Measurements from ENCODE around the gene PDE7B.

The PDE7B gene

DNA sequence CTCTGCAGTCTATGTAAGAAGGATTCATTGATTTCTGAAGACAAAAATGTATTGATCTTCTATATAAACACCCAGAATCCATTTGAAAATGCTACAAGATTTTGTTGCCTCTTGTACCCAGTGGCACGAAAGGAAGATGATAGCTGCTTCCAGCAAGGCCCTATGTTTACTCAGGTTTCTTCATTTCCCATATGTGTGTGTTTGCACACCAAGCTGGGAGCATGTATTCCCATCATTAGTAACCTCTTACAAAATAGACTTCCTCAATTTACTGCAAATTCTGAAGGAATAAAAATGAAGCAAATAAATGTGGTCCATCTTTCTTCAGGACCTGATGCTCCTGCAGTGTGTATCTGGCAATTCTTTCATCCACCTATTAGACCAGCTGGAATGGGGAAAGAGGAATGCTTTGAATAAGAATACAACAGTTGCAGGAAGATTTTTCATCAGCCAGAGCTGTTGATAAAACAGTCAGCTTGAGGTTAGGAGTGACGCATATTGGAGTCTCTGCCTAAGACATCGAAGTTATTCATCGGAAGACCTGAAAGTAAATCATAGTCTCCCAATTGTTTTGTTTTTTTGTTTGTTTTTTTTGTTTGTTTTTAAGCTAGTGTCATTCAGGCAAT, 132.3 kb downstream of the PDE7B start:
- no peak for DNase-seq (ENCODE audit: low read depth in 2 of 2)

- no peak for DNase-seq (ENCODE audit: low read depth in 2 of 2)
These were observed 134.0 kb downstream of the PDE7B start for GRCh38 chr6:135985471-135985870.

- DNase-seq (ENCODE audit: low read depth in 2 of 2) = no peak
These were observed 135.7 kb downstream of the PDE7B start for GRCh38 chr6:135987226-135987625.

GRCh38 chr6:135990439-135990838, 138.9 kb downstream of the PDE7B start:
- DNase-seq (ENCODE audit: low read depth in 2 of 2) = no peak

DNA sequence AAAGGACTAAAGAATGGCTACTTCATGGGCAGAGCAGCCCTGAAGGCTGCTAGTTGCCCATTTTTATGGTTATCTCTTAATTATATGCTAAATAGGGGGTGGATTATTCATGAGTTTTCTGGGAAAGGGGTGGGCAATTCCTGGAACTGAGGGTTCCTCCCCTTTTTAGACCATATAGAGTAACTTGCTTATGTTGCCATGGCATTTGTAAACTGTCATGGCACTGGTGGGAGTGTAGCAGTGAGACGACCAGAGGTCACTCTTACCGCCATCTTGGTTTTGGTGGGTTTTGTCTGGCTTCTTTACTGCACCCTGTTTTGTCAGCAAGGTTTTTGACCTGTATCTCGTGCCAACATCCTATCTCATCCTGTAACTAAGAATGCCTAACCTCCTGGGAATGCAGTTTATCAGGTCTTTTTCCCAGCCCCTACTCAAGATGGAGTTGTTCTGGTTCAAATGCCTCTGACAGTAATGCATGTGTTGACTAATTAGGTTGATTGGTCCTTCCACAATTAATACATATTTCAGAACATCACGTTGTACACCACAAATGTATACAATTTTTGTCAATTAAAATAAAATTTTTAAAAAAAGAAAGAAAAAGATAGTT, 139.5 kb downstream of the PDE7B start:
- DNase-seq (ENCODE audit: low read depth in 2 of 2) = no peak

- no peak for DNase-seq (ENCODE audit: low read depth in 2 of 2)
These were observed 141.2 kb downstream of the PDE7B start for GRCh38 chr6:135992739-135993138.

DNA sequence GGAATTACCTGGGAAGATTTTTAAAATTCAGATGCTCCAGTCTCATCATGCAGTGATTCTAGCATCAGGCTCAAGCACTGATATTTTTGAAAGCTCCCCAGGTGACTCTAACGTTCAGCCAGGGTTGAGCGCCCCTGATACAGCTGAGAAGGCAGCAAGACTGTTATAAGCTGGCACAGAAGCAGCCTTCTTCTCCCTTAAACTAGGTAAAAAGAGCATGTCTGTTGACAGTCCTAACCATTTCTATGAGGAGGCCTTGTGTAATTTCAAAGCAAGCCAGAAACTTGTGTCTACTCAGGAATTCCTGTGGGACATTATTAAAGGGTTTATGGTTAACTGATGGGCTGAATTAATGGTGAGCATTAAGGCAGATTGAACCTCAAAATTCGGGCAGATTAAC, 141.9 kb downstream of the PDE7B start:
- DNase-seq (ENCODE audit: low read depth in 2 of 2) = no peak

- DNase-seq (ENCODE audit: low read depth in 2 of 2) = peak in 1 of 2 experiments; percentile 57
These were observed 143.5 kb downstream of the PDE7B start for GRCh38 chr6:135994857-135995544.

DNA sequence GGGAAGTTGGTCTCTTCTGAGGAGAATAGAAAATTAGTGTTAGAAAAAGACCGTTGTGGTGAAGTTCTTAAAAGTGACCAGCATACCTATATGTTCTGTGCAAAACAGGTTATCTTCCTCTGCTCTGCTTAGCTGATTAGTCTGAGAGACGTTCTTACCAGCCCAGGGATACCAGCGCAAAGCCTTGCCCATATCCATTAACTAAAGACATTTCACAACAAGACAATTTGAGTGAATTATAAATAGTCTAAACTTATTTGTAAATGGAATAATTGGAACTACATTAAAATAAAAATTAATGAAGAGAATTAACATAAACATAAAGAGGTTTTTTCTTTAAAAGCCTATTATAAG, 144.0 kb downstream of the PDE7B start:
- DNase-seq (ENCODE audit: low read depth in 2 of 2) = no peak

GRCh38 chr6:135996668-135997067, 145.2 kb downstream of the PDE7B start:
- no peak for DNase-seq (ENCODE audit: low read depth in 2 of 2)

- DNase-seq (ENCODE audit: low read depth in 2 of 2) = no peak
These were observed 147.9 kb downstream of the PDE7B start for GRCh38 chr6:135999393-135999792.

- no peak for DNase-seq (ENCODE audit: low read depth in 2 of 2)
These were observed 155.8 kb downstream of the PDE7B start for GRCh38 chr6:136007345-136007744.

DNA sequence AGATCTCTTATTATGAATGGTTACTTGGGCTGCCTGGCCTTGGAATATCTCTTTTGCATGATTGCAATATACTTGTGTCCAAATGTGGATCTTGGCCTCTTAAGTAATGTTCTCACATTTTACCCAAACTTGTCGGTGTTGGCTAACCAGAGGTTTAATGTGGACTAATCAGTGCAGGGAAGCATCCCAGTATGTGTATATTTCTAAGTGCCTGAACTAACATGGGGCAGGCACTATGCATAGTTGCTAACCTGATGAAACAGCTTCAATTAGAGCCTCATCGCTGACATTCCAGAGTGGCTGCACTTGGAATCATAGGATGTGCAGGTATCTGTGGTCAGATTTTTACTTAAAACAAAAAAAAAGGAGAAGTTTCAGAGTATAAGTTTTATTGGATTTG, 160.0 kb downstream of the PDE7B start:
- DNase-seq (ENCODE audit: low read depth in 2 of 2) = no peak

DNA sequence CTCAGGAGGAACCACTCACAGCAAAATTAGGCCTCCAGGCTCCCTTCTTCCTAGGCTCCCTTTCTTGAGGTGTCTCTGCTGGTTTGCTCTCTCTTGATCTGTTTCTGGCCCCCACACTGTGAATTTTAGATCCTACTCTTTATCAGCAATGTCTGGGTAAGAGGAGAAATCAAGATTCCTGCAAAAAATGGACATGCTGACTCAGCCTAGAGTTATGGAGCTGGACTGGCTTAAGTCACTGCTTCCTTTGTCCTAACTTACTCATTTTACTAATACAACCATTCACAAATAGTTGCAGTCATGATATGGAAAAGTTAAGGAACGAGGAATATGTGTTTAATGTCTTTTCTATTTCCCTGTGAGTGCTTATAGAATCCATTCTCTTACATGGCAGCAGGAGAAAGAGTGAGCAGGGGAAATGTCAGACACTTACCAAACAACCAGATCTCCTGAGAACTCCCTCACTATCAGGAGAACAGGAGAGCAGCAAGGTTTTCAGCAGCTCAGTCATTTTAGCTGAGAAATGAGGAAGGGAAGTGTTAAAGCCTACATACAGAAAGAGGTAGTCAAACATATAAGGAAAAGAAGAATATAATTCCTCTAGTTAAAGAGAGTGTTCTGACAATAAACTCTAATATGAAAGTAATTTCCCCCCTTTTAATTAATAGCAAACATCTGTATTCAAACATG, 160.8 kb downstream of the PDE7B start:
- peak; percentile 77 for DNase-seq (ENCODE audit: low read depth in 2 of 2)

- DNase-seq (ENCODE audit: low read depth in 2 of 2) = peak in 1 of 2 experiments; percentile 45
These were observed 161.4 kb downstream of the PDE7B start for GRCh38 chr6:136012943-136013342.

GRCh38 chr6:136014454-136015437, 163.2 kb downstream of the PDE7B start:
- DNase-seq (ENCODE audit: low read depth in 2 of 2) = peak; percentile 99 to 100

DNA sequence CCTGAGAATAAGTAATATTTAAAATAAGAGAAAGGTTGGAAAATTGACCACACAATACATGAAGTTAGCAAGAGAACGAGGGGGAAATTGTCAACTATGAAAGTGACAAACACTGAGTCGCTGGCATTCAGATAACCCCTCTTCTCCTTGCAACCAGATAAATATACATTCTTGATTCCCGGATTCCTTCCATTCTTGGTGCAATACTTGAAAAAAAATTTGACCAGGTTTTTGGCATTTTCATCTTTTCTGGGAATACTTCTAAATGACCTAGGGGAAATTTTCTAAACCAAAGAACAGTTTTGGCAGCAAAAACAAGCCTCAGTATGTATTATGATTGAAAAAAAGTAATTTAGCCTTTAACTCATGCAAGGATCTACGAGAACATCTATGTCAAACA, 164.0 kb downstream of the PDE7B start:
- DNase-seq (ENCODE audit: low read depth in 2 of 2) = peak; percentile 56 to 69

GRCh38 chr6:136016228-136017225, 165.0 kb downstream of the PDE7B start:
- DNase-seq (ENCODE audit: low read depth in 2 of 2) = no peak

DNA sequence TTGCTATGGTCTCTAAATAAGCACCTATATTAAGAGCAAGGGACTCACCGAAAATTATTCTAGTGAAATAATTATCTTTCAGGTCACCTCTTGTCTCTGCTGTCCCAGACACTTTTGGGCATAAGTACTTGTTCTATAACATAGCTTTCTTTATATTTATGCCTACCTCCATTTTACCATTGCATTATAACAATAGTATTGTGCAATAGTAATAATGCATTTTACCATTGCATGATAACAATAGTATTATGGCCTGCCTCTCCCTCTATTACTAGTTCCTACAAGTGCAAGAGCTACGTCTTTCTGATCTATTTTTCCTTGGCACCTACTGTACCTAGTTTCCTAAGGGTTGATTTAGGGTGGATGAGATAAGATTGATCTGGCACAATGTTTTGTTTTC, 169.2 kb downstream of the PDE7B start:
- no peak for DNase-seq (ENCODE audit: low read depth in 2 of 2)

- DNase-seq (ENCODE audit: low read depth in 2 of 2) = no peak
These were observed 170.8 kb downstream of the PDE7B start for GRCh38 chr6:136022224-136022874.
